Measurements from ENCODE around the gene ZNF526. TPM values are rescaled to one million over a fixed set of nuclear protein-coding genes. Genes with fewer than 3 reads are reported as not detected.

Gene ZNF526
- total and polyA plus RNA-seq, 2 donors from 2014 or later = 2.6 to 11.6 TPM

- Histone ChIP-seq H3K4me3 (ENCODE audit: low read length in 3 of 3) (no peak overlapping the region), H3K9ac (ENCODE audit: low read length in 3 of 3) (no peak overlapping the region), H3K27me3 (ENCODE audit: control insufficient read depth, insufficient read depth, low read length) (no peaks in the 10 kb centered on the region), H3K27ac (ENCODE audit: low read depth in 2 of 2, low read length in 2 of 2) (no peak overlapping the region), H3K4me1 (ENCODE audit: control insufficient read depth in 2 of 3, insufficient read depth in 2 of 3, low read depth in 1 of 3, low read length in 3 of 3) (peaks cover 0 to 7% (median 0%) of the 10 kb centered on the region in 3 donors), H3K36me3 (ENCODE audit: control insufficient read depth in 2 of 3, insufficient read depth in 3 of 3, low read length in 3 of 3) (peaks cover 0 to 37% (median 26%) of the 10 kb centered on the region in 3 donors), H3K9me3 (ENCODE audit: control insufficient read depth in 2 of 3, insufficient read depth in 1 of 3, low read length in 3 of 3) (no peaks in the 10 kb centered on the region)
- TF ChIP-seq, protein P1, sequence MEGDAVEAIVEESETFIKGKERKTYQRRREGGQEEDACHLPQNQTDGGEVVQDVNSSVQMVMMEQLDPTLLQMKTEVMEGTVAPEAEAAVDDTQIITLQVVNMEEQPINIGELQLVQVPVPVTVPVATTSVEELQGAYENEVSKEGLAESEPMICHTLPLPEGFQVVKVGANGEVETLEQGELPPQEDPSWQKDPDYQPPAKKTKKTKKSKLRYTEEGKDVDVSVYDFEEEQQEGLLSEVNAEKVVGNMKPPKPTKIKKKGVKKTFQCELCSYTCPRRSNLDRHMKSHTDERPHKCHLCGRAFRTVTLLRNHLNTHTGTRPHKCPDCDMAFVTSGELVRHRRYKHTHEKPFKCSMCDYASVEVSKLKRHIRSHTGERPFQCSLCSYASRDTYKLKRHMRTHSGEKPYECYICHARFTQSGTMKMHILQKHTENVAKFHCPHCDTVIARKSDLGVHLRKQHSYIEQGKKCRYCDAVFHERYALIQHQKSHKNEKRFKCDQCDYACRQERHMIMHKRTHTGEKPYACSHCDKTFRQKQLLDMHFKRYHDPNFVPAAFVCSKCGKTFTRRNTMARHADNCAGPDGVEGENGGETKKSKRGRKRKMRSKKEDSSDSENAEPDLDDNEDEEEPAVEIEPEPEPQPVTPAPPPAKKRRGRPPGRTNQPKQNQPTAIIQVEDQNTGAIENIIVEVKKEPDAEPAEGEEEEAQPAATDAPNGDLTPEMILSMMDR (IDR thresholded peaks at IDR 0.05; ENCODE audit: borderline replicate concordance, extremely low read depth, insufficient read depth) = no peak
- DNase-seq (peak in 1 of 5 donors; percentile 68), FAIRE-seq (no peak)
- intact Hi-C loops (cut with DNase I) = no loop called here
These were observed 5.7 kb downstream of the ZNF526 start for GRCh38 chr19:42225718-42226292.

DNA sequence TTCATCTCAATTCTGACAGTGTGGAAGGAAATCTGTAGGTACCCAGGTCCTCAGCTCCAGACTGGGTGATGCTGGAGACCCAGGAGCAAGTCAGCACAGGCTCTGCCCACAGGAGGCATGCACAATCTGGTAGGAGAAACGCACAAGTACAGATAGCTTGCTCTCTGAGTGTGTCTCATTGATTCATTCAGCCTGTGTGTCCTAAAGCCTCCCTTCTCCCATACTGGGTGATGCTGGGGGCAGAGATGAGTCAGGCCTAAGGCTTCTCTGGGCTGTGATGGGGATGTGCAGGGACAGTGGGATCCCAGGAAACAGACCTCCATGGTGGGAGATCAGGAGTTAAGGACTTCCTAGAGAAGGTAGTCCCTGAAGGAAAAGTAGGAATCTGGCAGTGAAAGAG, 6.8 kb downstream of the ZNF526 start:
- Histone ChIP-seq H3K9me3 (ENCODE audit: control insufficient read depth in 2 of 3, insufficient read depth in 1 of 3, low read length in 3 of 3) (no peaks in the 10 kb centered on the region), H3K4me3 (ENCODE audit: low read length in 3 of 3) (no peak overlapping the region), H3K27ac (ENCODE audit: low read depth in 2 of 2, low read length in 2 of 2) (no peak overlapping the region), H3K4me1 (ENCODE audit: control insufficient read depth in 2 of 3, insufficient read depth in 2 of 3, low read depth in 1 of 3, low read length in 3 of 3) (peaks cover 0 to 2% (median 0%) of the 10 kb centered on the region in 3 donors), H3K27me3 (ENCODE audit: control insufficient read depth, insufficient read depth, low read length) (no peaks in the 10 kb centered on the region), H3K9ac (ENCODE audit: low read length in 3 of 3) (no peak overlapping the region), H3K36me3 (ENCODE audit: control insufficient read depth in 2 of 3, insufficient read depth in 3 of 3, low read length in 3 of 3) (peaks cover 0 to 42% (median 28%) of the 10 kb centered on the region in 3 donors)
- TF ChIP-seq, protein P1 (IDR thresholded peaks at IDR 0.05; ENCODE audit: borderline replicate concordance, extremely low read depth, insufficient read depth) = no peak
- FAIRE-seq (no peak), DNase-seq (no peak)
- intact Hi-C loops (cut with DNase I) = no loop called here

GRCh38 chr19:42228641-42229040, 8.5 kb downstream of the ZNF526 start:
- Histone ChIP-seq H3K9me3 (ENCODE audit: control insufficient read depth in 2 of 3, insufficient read depth in 1 of 3, low read length in 3 of 3) (no peaks in the 10 kb centered on the region), H3K27ac (ENCODE audit: low read depth in 2 of 2, low read length in 2 of 2) (no peak overlapping the region), H3K9ac (ENCODE audit: low read length in 3 of 3) (no peak overlapping the region), H3K4me3 (ENCODE audit: low read length in 3 of 3) (no peak overlapping the region), H3K27me3 (ENCODE audit: control insufficient read depth, insufficient read depth, low read length) (no peaks in the 10 kb centered on the region), H3K4me1 (ENCODE audit: control insufficient read depth in 2 of 3, insufficient read depth in 2 of 3, low read depth in 1 of 3, low read length in 3 of 3) (peaks cover 0 to 5% (median 0%) of the 10 kb centered on the region in 3 donors), H3K36me3 (ENCODE audit: control insufficient read depth in 2 of 3, insufficient read depth in 3 of 3, low read length in 3 of 3) (peaks cover 0 to 51% (median 36%) of the 10 kb centered on the region in 3 donors)
- no peak for DNase-seq
- TF ChIP-seq, protein P1 (IDR thresholded peaks at IDR 0.05; ENCODE audit: borderline replicate concordance, extremely low read depth, insufficient read depth) = no peak
- no peak for FAIRE-seq
- intact Hi-C loops (cut with DNase I) = no loop called here
